Neural cell (in vitro differentiated cells): ENCODE data around the gene ANXA10. TPM values are rescaled to one million over a fixed set of nuclear protein-coding genes. Genes with fewer than 3 reads are reported as not detected.

Experiments
- H2AFZ ChIP-seq: fragments of 200-600, 300-800 bp; sonication (generic), shearing (Covaris generic); 2 replicates; pipeline ENCODE4 v1.6.0; 2014; ENCODE audit warnings: low read depth, mild to moderate bottlenecking, antibody characterized with exemption, low read length, moderate library complexity
- H3F3A ChIP-seq: fragments of 200-600 bp; shearing (Covaris generic); 2 replicates; pipeline ENCODE4 v1.6.1; 2016; ENCODE audit warnings: mild to moderate bottlenecking, moderate library complexity, mixed read lengths, antibody characterized with exemption, low read length; ENCODE audit not compliant: insufficient read depth, poor library complexity, severe bottlenecking
- H3K27ac ChIP-seq: fragments of 200-600, 300-800 bp; sonication (generic), shearing (Covaris generic); 2 replicates; pipeline ENCODE4 v1.5.1; 2014; ENCODE audit warnings: mild to moderate bottlenecking, low read length, moderate library complexity
- H3K27me3 ChIP-seq: fragments of 300-800, 200-600 bp; sonication (generic), shearing (Covaris generic); 2 replicates; pipeline ENCODE4 v1.6.0; 2014; ENCODE audit warnings: mild to moderate bottlenecking, low read depth, low read length, moderate library complexity; ENCODE audit not compliant: insufficient read depth
- H3K36me3 ChIP-seq: fragments of 300-800, 200-600 bp; sonication (generic), shearing (Covaris generic); 2 replicates; pipeline ENCODE4 v1.5.1; 2014; ENCODE audit warnings: mild to moderate bottlenecking, antibody characterized with exemption, low read length, moderate library complexity; ENCODE audit not compliant: insufficient read depth
- H3K4me2 ChIP-seq: fragments of 300-800, 200-600 bp; sonication (generic), shearing (Covaris generic); 2 replicates; pipeline ENCODE4 v1.6.0; 2014; ENCODE audit warnings: mild to moderate bottlenecking, low read length
- H3K4me3 ChIP-seq: fragments of 300-800, 200-600 bp; sonication (generic), shearing (Covaris generic); 2 replicates; pipeline ENCODE4 v1.5.1; 2014; ENCODE audit warnings: mild to moderate bottlenecking, low read length, moderate library complexity
- H3K79me2 ChIP-seq: fragments of 200-600 bp; shearing (Covaris generic); replicated peaks from 2 replicates; pipeline ENCODE4 v1.6.0; 2014; ENCODE audit warnings: mild to moderate bottlenecking, low read length, moderate library complexity; ENCODE audit not compliant: insufficient read depth
- H3K9ac ChIP-seq: fragments of 300-800, 200-600 bp; sonication (generic), shearing (Covaris generic); 2 replicates; pipeline ENCODE4 v1.6.1; 2016; ENCODE audit warnings: mild to moderate bottlenecking, low read length, mixed read lengths
- H3K9me2 ChIP-seq: fragments of 200-600 bp; shearing (Covaris generic); 2 replicates; pipeline ENCODE4 v1.6.1; 2016; ENCODE audit warnings: mild to moderate bottlenecking, low read length, mixed read lengths; ENCODE audit not compliant: insufficient read depth
- H3K9me3 ChIP-seq: fragments of 200-600, 300-800 bp; sonication (generic), shearing (Covaris generic); 2 replicates; pipeline ENCODE4 v1.6.1; 2016; ENCODE audit warnings: mild to moderate bottlenecking, mixed run types, low read length, moderate library complexity, mixed read lengths
- H4K20me1 ChIP-seq: fragments of 200-600 bp; shearing (Covaris generic); 2 replicates; pipeline ENCODE4 v1.6.1; 2016; ENCODE audit warnings: mild to moderate bottlenecking, mixed run types; ENCODE audit not compliant: insufficient read depth
- EP300 ChIP-seq: fragments of 450-650 bp; conservative IDR thresholded peaks from 2 replicates; pipeline ENCODE4 v1.6.1; 2014; ENCODE audit warnings: antibody characterized with exemption, mild to moderate bottlenecking, moderate library complexity; ENCODE audit not compliant: poor library complexity, severe bottlenecking
- EZH2 ChIP-seq: fragments of 200-600, 300-800 bp; shearing (Covaris generic), sonication (generic); IDR thresholded peaks from 2 replicates; pipeline ENCODE4 v1.6.1; 2014; ENCODE audit warnings: antibody characterized with exemption, low read length, borderline replicate concordance, mild to moderate bottlenecking; ENCODE audit not compliant: insufficient read depth, poor library complexity, severe bottlenecking
- MXI1 ChIP-seq: fragments of 450-650 bp; conservative IDR thresholded peaks from 2 replicates; pipeline ENCODE4 v1.6.1; 2014; ENCODE audit warnings: antibody characterized with exemption, mild to moderate bottlenecking; ENCODE audit not compliant: poor library complexity, severe bottlenecking
- POLR2AphosphoS5 ChIP-seq: IDR thresholded peaks from 2 replicates; pipeline ENCODE4 v1.6.1; 2012
- RAD21 ChIP-seq: fragments of 450-650 bp; conservative IDR thresholded peaks from 2 replicates; pipeline ENCODE4 v1.6.1; 2014; ENCODE audit warnings: antibody characterized with exemption, mild to moderate bottlenecking, moderate library complexity
- SMC3 ChIP-seq: fragments of 450-650 bp; conservative IDR thresholded peaks from 2 replicates; pipeline ENCODE4 v1.6.1; 2014; ENCODE audit warnings: antibody characterized with exemption, mild to moderate bottlenecking, moderate library complexity; ENCODE audit not compliant: poor library complexity
- TAF1 ChIP-seq: IDR thresholded peaks from 2 replicates; pipeline ENCODE4 v1.6.1; 2012; ENCODE audit warnings: low read depth
- polyA plus RNA-seq: library from polyadenylated mRNA; depleted of rRNA; stranded (reverse); fragments of >200 nt; gene quantifications from 2 replicates; pipeline ENCODE4 v1.2.3, GENCODE V29; 2014
- TF ChIP-seq, protein P1 (sequence below): fragments of 450-650 bp; IDR thresholded peaks from 2 replicates; pipeline ENCODE4 v1.5.1; 2014; ENCODE audit warnings: antibody characterized with exemption, mild to moderate bottlenecking, moderate library complexity; ENCODE audit not compliant: poor library complexity, severe bottlenecking
- TF ChIP-seq, protein P2 (sequence below): IDR thresholded peaks from 2 replicates; pipeline ENCODE4 v1.6.1; 2012; ENCODE audit warnings: borderline replicate concordance

Gene ANXA10
- polyA plus RNA-seq, 1 donor from 2014 or later, result not detected

DNA sequence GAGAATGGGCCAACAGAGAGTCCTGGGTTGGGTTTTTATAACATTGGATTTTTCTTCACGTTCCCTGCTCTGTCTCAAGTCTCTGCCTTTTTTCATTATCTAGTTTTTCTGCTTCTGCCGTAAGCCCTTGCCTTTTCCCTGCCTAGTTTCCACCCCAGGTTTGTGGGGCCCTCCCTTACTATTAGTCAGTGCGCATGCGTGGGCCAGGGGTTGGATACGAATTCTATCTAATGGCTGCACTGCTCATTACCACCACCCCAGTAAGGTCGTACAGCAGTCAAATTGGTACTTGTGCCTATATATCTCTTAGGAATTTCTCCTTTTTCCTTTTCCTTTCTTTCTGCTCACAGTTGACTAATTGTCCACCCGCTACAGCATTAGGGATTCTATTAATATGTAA is 49.4 kb downstream of the ANXA10 start:
- Histone ChIP-seq H3K9ac (no peak overlapping the region), H3K27ac (no peak overlapping the region), H3K36me3 (no peaks in the 10 kb centered on the region), H3K79me2 (no peaks in the 10 kb centered on the region), H3K4me2 (no peak overlapping the region), H3K27me3 (no peaks in the 10 kb centered on the region), H3K9me3 (no peaks in the 10 kb centered on the region), H2AFZ (no peak overlapping the region), H3F3A (no peaks in the 10 kb centered on the region), H4K20me1 (no peaks in the 10 kb centered on the region), H3K4me3 (no peak overlapping the region), H3K9me2 (no peaks in the 10 kb centered on the region)
- TF ChIP-seq SMC3, result no peak
- TF ChIP-seq POLR2AphosphoS5, result no peak
- TF ChIP-seq TAF1, result no peak
- TF ChIP-seq EZH2, result no peak
- TF ChIP-seq, protein P1, sequence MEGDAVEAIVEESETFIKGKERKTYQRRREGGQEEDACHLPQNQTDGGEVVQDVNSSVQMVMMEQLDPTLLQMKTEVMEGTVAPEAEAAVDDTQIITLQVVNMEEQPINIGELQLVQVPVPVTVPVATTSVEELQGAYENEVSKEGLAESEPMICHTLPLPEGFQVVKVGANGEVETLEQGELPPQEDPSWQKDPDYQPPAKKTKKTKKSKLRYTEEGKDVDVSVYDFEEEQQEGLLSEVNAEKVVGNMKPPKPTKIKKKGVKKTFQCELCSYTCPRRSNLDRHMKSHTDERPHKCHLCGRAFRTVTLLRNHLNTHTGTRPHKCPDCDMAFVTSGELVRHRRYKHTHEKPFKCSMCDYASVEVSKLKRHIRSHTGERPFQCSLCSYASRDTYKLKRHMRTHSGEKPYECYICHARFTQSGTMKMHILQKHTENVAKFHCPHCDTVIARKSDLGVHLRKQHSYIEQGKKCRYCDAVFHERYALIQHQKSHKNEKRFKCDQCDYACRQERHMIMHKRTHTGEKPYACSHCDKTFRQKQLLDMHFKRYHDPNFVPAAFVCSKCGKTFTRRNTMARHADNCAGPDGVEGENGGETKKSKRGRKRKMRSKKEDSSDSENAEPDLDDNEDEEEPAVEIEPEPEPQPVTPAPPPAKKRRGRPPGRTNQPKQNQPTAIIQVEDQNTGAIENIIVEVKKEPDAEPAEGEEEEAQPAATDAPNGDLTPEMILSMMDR, result no peak
- TF ChIP-seq, protein P2, sequence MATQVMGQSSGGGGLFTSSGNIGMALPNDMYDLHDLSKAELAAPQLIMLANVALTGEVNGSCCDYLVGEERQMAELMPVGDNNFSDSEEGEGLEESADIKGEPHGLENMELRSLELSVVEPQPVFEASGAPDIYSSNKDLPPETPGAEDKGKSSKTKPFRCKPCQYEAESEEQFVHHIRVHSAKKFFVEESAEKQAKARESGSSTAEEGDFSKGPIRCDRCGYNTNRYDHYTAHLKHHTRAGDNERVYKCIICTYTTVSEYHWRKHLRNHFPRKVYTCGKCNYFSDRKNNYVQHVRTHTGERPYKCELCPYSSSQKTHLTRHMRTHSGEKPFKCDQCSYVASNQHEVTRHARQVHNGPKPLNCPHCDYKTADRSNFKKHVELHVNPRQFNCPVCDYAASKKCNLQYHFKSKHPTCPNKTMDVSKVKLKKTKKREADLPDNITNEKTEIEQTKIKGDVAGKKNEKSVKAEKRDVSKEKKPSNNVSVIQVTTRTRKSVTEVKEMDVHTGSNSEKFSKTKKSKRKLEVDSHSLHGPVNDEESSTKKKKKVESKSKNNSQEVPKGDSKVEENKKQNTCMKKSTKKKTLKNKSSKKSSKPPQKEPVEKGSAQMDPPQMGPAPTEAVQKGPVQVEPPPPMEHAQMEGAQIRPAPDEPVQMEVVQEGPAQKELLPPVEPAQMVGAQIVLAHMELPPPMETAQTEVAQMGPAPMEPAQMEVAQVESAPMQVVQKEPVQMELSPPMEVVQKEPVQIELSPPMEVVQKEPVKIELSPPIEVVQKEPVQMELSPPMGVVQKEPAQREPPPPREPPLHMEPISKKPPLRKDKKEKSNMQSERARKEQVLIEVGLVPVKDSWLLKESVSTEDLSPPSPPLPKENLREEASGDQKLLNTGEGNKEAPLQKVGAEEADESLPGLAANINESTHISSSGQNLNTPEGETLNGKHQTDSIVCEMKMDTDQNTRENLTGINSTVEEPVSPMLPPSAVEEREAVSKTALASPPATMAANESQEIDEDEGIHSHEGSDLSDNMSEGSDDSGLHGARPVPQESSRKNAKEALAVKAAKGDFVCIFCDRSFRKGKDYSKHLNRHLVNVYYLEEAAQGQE, result no peak
- no peak for TF ChIP-seq MXI1
- TF ChIP-seq RAD21, result no peak
- no peak for TF ChIP-seq EP300

DNA sequence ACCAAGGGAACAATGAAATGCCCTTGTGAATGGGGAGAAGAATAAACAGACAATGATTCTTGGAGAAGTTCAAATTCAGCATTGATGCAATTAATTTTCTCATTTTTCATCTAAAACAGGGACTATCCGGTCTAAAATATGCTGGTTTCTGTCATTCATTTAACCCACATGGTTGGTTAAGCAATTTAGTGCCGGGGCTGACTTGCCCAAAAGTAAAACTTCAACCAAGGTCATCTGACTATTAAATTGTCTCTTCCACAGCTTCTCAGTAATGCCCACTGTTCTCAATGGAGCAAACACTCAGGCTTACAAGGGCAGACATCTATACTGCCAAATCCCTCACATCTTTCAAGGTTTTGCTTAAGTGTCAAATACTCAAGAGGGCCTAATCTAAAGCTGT is 51.3 kb downstream of the ANXA10 start:
- TF ChIP-seq RAD21, result no peak
- TF ChIP-seq, protein P1, result no peak
- no peak for TF ChIP-seq EP300
- no peak for TF ChIP-seq POLR2AphosphoS5
- TF ChIP-seq, protein P2, result no peak
- no peak for TF ChIP-seq EZH2
- no peak for TF ChIP-seq MXI1
- no peak for TF ChIP-seq SMC3
- no peak for TF ChIP-seq TAF1
- Histone ChIP-seq H3K4me2 (no peak overlapping the region), H4K20me1 (no peaks in the 10 kb centered on the region), H3K9me3 (no peaks in the 10 kb centered on the region), H3K79me2 (no peaks in the 10 kb centered on the region), H3K27ac (no peak overlapping the region), H3K27me3 (no peaks in the 10 kb centered on the region), H3K36me3 (no peaks in the 10 kb centered on the region), H3K9ac (no peak overlapping the region), H2AFZ (no peak overlapping the region), H3K4me3 (no peak overlapping the region), H3K9me2 (no peaks in the 10 kb centered on the region), H3F3A (no peaks in the 10 kb centered on the region)
